ENCODE data around the gene SRGAP1.

SRGAP1 gene

GRCh38 chr12:64207453-64207852 is 363.0 kb downstream of the SRGAP1 start:
- Histone ChIP-seq H3K4me3 (no peak overlapping the region), H3K27ac (no peak overlapping the region)
- no peak for DNase-seq (ENCODE audit: low spot score)
- TF ChIP-seq CTCF (IDR thresholded peaks at IDR 0.05): no peak
